Measurements from ENCODE around the gene HERPUD1.
"Not testable (repeated sequence)": the region's sequence is repeated elsewhere in the genome, so short reads cannot be mapped to it uniquely, and the experiment has no call there.

The HERPUD1 gene, protein sequence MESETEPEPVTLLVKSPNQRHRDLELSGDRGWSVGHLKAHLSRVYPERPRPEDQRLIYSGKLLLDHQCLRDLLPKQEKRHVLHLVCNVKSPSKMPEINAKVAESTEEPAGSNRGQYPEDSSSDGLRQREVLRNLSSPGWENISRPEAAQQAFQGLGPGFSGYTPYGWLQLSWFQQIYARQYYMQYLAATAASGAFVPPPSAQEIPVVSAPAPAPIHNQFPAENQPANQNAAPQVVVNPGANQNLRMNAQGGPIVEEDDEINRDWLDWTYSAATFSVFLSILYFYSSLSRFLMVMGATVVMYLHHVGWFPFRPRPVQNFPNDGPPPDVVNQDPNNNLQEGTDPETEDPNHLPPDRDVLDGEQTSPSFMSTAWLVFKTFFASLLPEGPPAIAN

DNA sequence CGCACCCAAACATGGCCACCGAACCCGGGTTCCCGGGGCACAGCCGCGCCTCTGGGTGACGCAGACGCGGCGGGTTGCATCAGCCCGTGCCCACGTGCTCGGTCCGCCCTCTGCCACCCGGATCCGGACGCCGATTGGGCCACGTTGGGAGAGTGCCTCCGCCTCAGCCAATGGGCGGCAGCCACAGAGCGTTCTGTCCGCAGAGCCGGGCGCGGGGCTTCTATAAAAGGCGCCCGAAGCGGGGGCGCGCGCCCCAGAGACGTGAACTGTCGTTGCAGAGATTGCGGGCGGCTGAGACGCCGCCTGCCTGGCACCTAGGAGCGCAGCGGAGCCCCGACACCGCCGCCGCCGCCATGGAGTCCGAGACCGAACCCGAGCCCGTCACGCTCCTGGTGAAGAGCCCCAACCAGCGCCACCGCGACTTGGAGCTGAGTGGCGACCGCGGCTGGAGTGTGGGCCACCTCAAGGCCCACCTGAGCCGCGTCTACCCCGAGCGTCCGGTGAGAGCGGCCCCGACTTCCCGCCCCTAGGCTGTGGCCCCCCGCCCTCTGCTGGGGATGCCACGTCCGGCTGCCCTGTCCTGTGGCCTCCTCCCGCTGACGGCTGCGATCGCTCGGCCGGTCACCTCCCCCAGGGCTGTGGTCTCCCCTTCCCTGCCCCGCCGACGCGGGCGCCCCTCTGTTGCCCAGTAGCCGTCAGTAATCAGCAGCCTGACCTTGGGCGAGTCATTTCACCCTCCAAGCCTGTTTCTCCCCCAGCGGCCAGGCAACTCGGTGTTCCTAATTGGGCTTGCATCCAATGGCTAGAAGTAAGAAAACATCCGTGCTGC is at the start of gene HERPUD1:
TSS of gene HERPUD1 (plus strand) at position 251 of the 829 bp plus-strand sequence. CDS start at position 354, 103 bp downstream.
- Histone ChIP-seq H3K9ac (ENCODE audit: low read length) (peak within 1 kb of the TSS; percentile 96), H3K9me3 (ENCODE audit: insufficient read depth, low read length) (no peaks in the 10 kb centered on the region), H3K79me2 (ENCODE audit: insufficient read depth, low read length) (peaks cover 50% of the 10 kb centered on the region), H3K27me3 (ENCODE audit: low read length) (no peaks in the 10 kb centered on the region), H3K4me2 (ENCODE audit: low read depth, low read length, poor library complexity, severe bottlenecking) (peak within 1 kb of the TSS; percentile 98), H3F3A (ENCODE audit: insufficient read depth) (peaks cover 66% of the 10 kb centered on the region), H3K36me3 (ENCODE audit: low read length) (peaks cover 38% of the 10 kb centered on the region), H2AFZ (ENCODE audit: low read depth, low read length, severe bottlenecking) (no peak within 1 kb of the TSS), H3K9me2 (replicated peaks; ENCODE audit: insufficient read depth, low read length) (no peaks in the 10 kb centered on the region), H4K20me1 (ENCODE audit: low read depth, low read length) (peaks cover 34% of the 10 kb centered on the region), H3K27ac (ENCODE audit: low read depth, low read length) (peak within 1 kb of the TSS; percentile 96), H3K4me3 (ENCODE audit: insufficient read depth, low read length, poor library complexity, severe bottlenecking) (peak within 1 kb of the TSS; percentile 90)
- TF ChIP-seq, protein P1, sequence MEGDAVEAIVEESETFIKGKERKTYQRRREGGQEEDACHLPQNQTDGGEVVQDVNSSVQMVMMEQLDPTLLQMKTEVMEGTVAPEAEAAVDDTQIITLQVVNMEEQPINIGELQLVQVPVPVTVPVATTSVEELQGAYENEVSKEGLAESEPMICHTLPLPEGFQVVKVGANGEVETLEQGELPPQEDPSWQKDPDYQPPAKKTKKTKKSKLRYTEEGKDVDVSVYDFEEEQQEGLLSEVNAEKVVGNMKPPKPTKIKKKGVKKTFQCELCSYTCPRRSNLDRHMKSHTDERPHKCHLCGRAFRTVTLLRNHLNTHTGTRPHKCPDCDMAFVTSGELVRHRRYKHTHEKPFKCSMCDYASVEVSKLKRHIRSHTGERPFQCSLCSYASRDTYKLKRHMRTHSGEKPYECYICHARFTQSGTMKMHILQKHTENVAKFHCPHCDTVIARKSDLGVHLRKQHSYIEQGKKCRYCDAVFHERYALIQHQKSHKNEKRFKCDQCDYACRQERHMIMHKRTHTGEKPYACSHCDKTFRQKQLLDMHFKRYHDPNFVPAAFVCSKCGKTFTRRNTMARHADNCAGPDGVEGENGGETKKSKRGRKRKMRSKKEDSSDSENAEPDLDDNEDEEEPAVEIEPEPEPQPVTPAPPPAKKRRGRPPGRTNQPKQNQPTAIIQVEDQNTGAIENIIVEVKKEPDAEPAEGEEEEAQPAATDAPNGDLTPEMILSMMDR (IDR thresholded peaks at IDR 0.05; ENCODE audit: insufficient read depth, low read length, poor library complexity, severe bottlenecking), result no peak
- TF ChIP-seq EZH2phosphoT487 (conservative IDR thresholded peaks at IDR 0.05; ENCODE audit: low read length), result no peak

DNA sequence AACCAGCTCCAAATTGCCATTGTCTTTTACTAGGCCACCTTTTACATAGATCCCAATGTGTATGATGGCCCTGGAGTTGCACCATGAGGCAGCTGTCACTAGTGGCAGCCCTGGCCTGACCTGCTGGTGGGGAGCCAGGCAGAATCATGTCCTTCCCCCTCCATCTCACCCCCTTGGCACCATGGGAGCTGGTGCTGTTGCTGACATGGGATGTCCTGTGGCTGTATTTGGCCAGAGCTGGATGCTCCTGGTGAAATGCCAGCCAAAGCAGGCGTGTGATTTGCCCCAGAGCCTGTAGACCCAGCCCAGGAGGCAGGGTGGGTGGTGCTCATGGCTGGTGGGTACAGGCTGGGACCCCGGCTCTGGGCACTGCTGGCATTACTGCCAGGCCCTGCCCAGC is 48.4 kb upstream of the HERPUD1 start:
- no peaks in the 10 kb centered on the region for H3K27me3 ChIP-seq (ENCODE audit: low read length)
- H2AFZ ChIP-seq (ENCODE audit: low read depth, low read length, severe bottlenecking), result no peak overlapping the region

DNA sequence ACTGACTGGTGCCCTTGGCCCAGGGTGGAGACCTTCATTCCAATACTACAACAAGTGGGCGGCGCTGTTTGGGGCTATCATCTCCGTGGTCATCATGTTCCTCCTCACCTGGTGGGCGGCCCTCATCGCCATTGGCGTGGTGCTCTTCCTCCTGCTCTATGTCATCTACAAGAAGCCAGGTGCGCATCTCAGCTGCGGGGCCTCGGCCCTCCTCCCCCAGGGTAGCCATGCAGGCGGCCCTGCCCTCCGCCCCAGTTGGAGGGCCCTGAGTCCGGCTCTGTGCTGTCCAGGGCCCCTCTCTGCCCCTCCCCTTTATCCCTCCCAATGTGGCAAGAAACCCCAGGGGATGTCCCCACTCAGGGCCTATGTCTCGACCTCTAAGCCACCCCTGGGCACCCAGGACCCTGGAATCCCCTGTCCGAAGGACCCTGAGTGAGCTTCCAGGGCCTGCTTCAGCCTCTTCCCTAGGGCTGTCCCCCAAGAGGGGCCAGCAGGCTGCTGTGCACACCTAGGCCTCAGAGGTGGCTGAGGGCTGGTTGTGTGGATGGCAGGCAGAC is 47.8 kb upstream of the HERPUD1 start:
- no peak overlapping the region for H2AFZ ChIP-seq (ENCODE audit: low read depth, low read length, severe bottlenecking)
- H3K79me2 ChIP-seq (ENCODE audit: insufficient read depth, low read length), result no peaks in the 10 kb centered on the region
- H3K4me3 ChIP-seq (ENCODE audit: insufficient read depth, low read length, poor library complexity, severe bottlenecking), result no peak overlapping the region
- H3K9me2 ChIP-seq (replicated peaks; ENCODE audit: insufficient read depth, low read length), result no peaks in the 10 kb centered on the region
- no peaks in the 10 kb centered on the region for H3F3A ChIP-seq (ENCODE audit: insufficient read depth)
- H3K27ac ChIP-seq (ENCODE audit: low read depth, low read length), result no peak overlapping the region
- H3K36me3 ChIP-seq (ENCODE audit: low read length), result no peaks in the 10 kb centered on the region
- H3K9me3 ChIP-seq (ENCODE audit: insufficient read depth, low read length), result no peaks in the 10 kb centered on the region
- no peak overlapping the region for H3K4me2 ChIP-seq (ENCODE audit: low read depth, low read length, poor library complexity, severe bottlenecking)
- no peaks in the 10 kb centered on the region for H4K20me1 ChIP-seq (ENCODE audit: low read depth, low read length)
- no peaks in the 10 kb centered on the region for H3K27me3 ChIP-seq (ENCODE audit: low read length)
- no peak overlapping the region for H3K9ac ChIP-seq (ENCODE audit: low read length)
- TF ChIP-seq, protein P1 (IDR thresholded peaks at IDR 0.05; ENCODE audit: insufficient read depth, low read length, poor library complexity, severe bottlenecking), result no peak
- no peak for TF ChIP-seq EZH2phosphoT487 (conservative IDR thresholded peaks at IDR 0.05; ENCODE audit: low read length)

More for the DNA sequence above, 48.4 kb upstream of the HERPUD1 start:
- Histone ChIP-seq H3K9me3 (ENCODE audit: insufficient read depth, low read length) (no peaks in the 10 kb centered on the region), H3K27ac (ENCODE audit: low read depth, low read length) (no peak overlapping the region), H4K20me1 (ENCODE audit: low read depth, low read length) (no peaks in the 10 kb centered on the region), H3K36me3 (ENCODE audit: low read length) (no peaks in the 10 kb centered on the region), H3K9me2 (replicated peaks; ENCODE audit: insufficient read depth, low read length) (no peaks in the 10 kb centered on the region), H3K79me2 (ENCODE audit: insufficient read depth, low read length) (no peaks in the 10 kb centered on the region), H3K4me3 (ENCODE audit: insufficient read depth, low read length, poor library complexity, severe bottlenecking) (no peak overlapping the region), H3K9ac (ENCODE audit: low read length) (no peak overlapping the region), H3F3A (ENCODE audit: insufficient read depth) (no peaks in the 10 kb centered on the region), H3K4me2 (ENCODE audit: low read depth, low read length, poor library complexity, severe bottlenecking) (no peak overlapping the region)
- TF ChIP-seq EZH2phosphoT487 (conservative IDR thresholded peaks at IDR 0.05; ENCODE audit: low read length), result no peak
- TF ChIP-seq, protein P1 (IDR thresholded peaks at IDR 0.05; ENCODE audit: insufficient read depth, low read length, poor library complexity, severe bottlenecking), result no peak

DNA sequence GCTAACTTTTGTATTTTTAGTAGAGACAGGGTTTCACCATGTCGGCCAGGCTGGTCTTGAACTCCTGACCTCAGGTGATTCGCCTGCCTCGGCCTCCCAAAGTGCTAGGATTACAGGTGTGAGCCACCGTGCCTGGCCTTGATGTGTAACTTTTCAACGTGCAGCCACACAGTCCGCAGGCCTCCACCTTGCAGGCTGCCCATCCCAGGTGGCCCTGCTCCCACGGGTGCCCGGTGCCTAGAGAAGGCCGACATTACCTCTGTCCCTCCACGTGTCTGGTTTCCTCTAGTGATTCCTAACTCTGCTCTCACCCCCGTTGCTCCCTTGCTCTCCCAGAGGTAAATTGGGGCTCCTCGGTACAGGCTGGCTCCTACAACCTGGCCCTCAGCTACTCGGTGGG is 47.0 kb upstream of the HERPUD1 start:
- not testable (repeated sequence) for H3K27me3 ChIP-seq (ENCODE audit: low read length); H3K9me3 ChIP-seq (ENCODE audit: insufficient read depth, low read length); H2AFZ ChIP-seq (ENCODE audit: low read depth, low read length, severe bottlenecking); H3F3A ChIP-seq (ENCODE audit: insufficient read depth); H3K9ac ChIP-seq (ENCODE audit: low read length); H3K79me2 ChIP-seq (ENCODE audit: insufficient read depth, low read length); H3K27ac ChIP-seq (ENCODE audit: low read depth, low read length); H3K36me3 ChIP-seq (ENCODE audit: low read length); H3K4me2 ChIP-seq (ENCODE audit: low read depth, low read length, poor library complexity, severe bottlenecking); H4K20me1 ChIP-seq (ENCODE audit: low read depth, low read length); H3K9me2 ChIP-seq (replicated peaks; ENCODE audit: insufficient read depth, low read length); H3K4me3 ChIP-seq (ENCODE audit: insufficient read depth, low read length, poor library complexity, severe bottlenecking)
